H9 (cell line): Measurements from ENCODE around the gene NKAIN2. TPM values are rescaled to one million over a fixed set of nuclear protein-coding genes. Genes with fewer than 3 reads are reported as not detected.

Experiments
- DNase-seq: peaks from one replicate; pipeline ENCODE4 v3.0.0-alpha.2; 2017
- H2AFZ ChIP-seq: one replicate; pipeline ENCODE4 v1.6.1; 2013; ENCODE audit warnings: mild to moderate bottlenecking, low read length, control low read depth, moderate library complexity
- H2AK5ac ChIP-seq: 2 replicates; pipeline ENCODE4 v1.6.1; 2013; ENCODE audit warnings: low read length, control low read depth, mixed read lengths; ENCODE audit not compliant: insufficient read length
- H2BK120ac ChIP-seq: one replicate; pipeline ENCODE4 v1.6.1; 2013; ENCODE audit warnings: low read depth, mild to moderate bottlenecking, low read length, control low read depth, inconsistent platforms; ENCODE audit not compliant: poor library complexity, severe bottlenecking
- H2BK12ac ChIP-seq: 2 replicates; pipeline ENCODE4 v1.6.1; 2013; ENCODE audit warnings: low read length, control low read depth, mixed read lengths, low read depth; ENCODE audit not compliant: insufficient read length
- H2BK15ac ChIP-seq: 2 replicates; pipeline ENCODE4 v1.6.1; 2013; ENCODE audit warnings: low read depth, low read length, control low read depth
- H2BK20ac ChIP-seq: one replicate; pipeline ENCODE4 v1.6.1; 2013; ENCODE audit warnings: low read depth, mild to moderate bottlenecking, low read length, control low read depth, inconsistent platforms; ENCODE audit not compliant: poor library complexity, severe bottlenecking
- H2BK5ac ChIP-seq: 2 replicates; pipeline ENCODE4 v1.6.1; 2013; ENCODE audit warnings: low read length, control low read depth, mixed read lengths; ENCODE audit not compliant: insufficient read length
- H3K14ac ChIP-seq: 2 replicates; pipeline ENCODE4 v1.6.1; 2013; ENCODE audit warnings: low read length, control low read depth; ENCODE audit not compliant: insufficient read depth
- H3K18ac ChIP-seq: 2 replicates; pipeline ENCODE4 v1.6.1; 2013; ENCODE audit warnings: low read depth, mild to moderate bottlenecking, mixed read lengths, low read length, control low read depth; ENCODE audit not compliant: insufficient read length
- H3K23ac ChIP-seq: 2 replicates; pipeline ENCODE4 v1.6.1; 2013; ENCODE audit warnings: low read length, control low read depth, mixed read lengths, low read depth; ENCODE audit not compliant: insufficient read length
- H3K23me2 ChIP-seq: 2 replicates; pipeline ENCODE4 v1.6.1; 2013; ENCODE audit warnings: low read depth, mild to moderate bottlenecking, mixed read lengths, low read length, control low read depth; ENCODE audit not compliant: insufficient read length, poor library complexity, severe bottlenecking
- H3K27ac ChIP-seq: 2 replicates; pipeline ENCODE4 v1.5.1; 2013; ENCODE audit warnings: low read length, control low read depth, mixed read lengths, low read depth; ENCODE audit not compliant: insufficient read length
- H3K27me3 ChIP-seq: 2 replicates; pipeline ENCODE4 v1.6.1; 2013; ENCODE audit warnings: low read length, control low read depth, inconsistent platforms; ENCODE audit not compliant: insufficient read depth
- H3K4ac ChIP-seq: 2 replicates; pipeline ENCODE4 v1.6.1; 2013; ENCODE audit warnings: low read depth, mild to moderate bottlenecking, control low read depth, inconsistent platforms, low read length, moderate library complexity
- H3K4me1 ChIP-seq: 2 replicates; pipeline ENCODE4 v1.6.1; 2013; ENCODE audit warnings: low read length, control low read depth, inconsistent platforms; ENCODE audit not compliant: insufficient read depth
- H3K4me2 ChIP-seq: 2 replicates; pipeline ENCODE4 v1.6.1; 2013; ENCODE audit warnings: low read length, control low read depth, mixed read lengths; ENCODE audit not compliant: insufficient read length, insufficient read depth
- H3K56ac ChIP-seq: 2 replicates; pipeline ENCODE4 v1.6.1; 2013; ENCODE audit warnings: low read depth, mild to moderate bottlenecking, mixed read lengths, low read length, control low read depth; ENCODE audit not compliant: insufficient read length
- H3K79me1 ChIP-seq: 2 replicates; pipeline ENCODE4 v1.6.1; 2013; ENCODE audit warnings: low read depth, mild to moderate bottlenecking, moderate library complexity, low read length, control low read depth, inconsistent platforms; ENCODE audit not compliant: insufficient read depth, poor library complexity, severe bottlenecking
- H3K79me2 ChIP-seq: 2 replicates; pipeline ENCODE4 v1.6.1; 2013; ENCODE audit warnings: low read length, control low read depth, inconsistent platforms; ENCODE audit not compliant: insufficient read depth
- H3K9ac ChIP-seq: 2 replicates; pipeline ENCODE4 v1.6.1; 2013; ENCODE audit warnings: low read length, control low read depth, mixed read lengths; ENCODE audit not compliant: insufficient read length; ENCODE audit errors: extremely low read depth
- H3K9me3 ChIP-seq: one replicate; pipeline ENCODE4 v1.6.1; 2013; ENCODE audit warnings: low read depth, low read length, inconsistent platforms; ENCODE audit not compliant: control insufficient read depth
- H3T11ph ChIP-seq: one replicate; pipeline ENCODE4 v1.6.1; 2013; ENCODE audit warnings: mild to moderate bottlenecking, low read length, control low read depth, inconsistent platforms
- H4K20me1 ChIP-seq: one replicate; pipeline ENCODE4 v1.6.1; 2013; ENCODE audit not compliant: control insufficient read depth, insufficient read length, insufficient read depth
- H4K5ac ChIP-seq: 2 replicates; pipeline ENCODE4 v1.6.1; 2013; ENCODE audit warnings: low read depth, mild to moderate bottlenecking, mixed read lengths, low read length, control low read depth; ENCODE audit not compliant: insufficient read length
- H4K8ac ChIP-seq: replicated peaks from 2 replicates; pipeline ENCODE4 v1.6.1; 2013; ENCODE audit warnings: low read length, control low read depth, mixed read lengths, low read depth; ENCODE audit not compliant: insufficient read length
- H4K91ac ChIP-seq: 2 replicates; pipeline ENCODE4 v1.6.1; 2013; ENCODE audit warnings: low read depth, mild to moderate bottlenecking, moderate library complexity, mixed read lengths, low read length, control low read depth; ENCODE audit not compliant: insufficient read length
- H3K27ac Mint-ChIP-seq, 3 experiments: 2 replicates in 2 of 3; 3 replicates in 1 of 3; pipeline ENCODE4 v1.8.0; 2020 to 2021; ENCODE audit warnings: mixed read lengths in 3 of 3, mild to moderate bottlenecking in 1 of 3, moderate library complexity in 1 of 3
- H3K27me3 Mint-ChIP-seq: 2 replicates; pipeline ENCODE4 v1.8.0; 2021; ENCODE audit warnings: low read depth, mild to moderate bottlenecking, moderate library complexity, mixed read lengths
- H3K36me3 Mint-ChIP-seq, 3 experiments: 2 replicates in 2 of 3; 3 replicates in 1 of 3; pipeline ENCODE4 v1.8.0; 2020 to 2021; ENCODE audit warnings: low read depth in 3 of 3, mixed read lengths in 3 of 3; ENCODE audit not compliant: insufficient read depth in 1 of 3
- H3K4me1 Mint-ChIP-seq, 2 experiments: 2 replicates each; pipeline ENCODE4 v1.8.0; 2020; ENCODE audit warnings: mixed read lengths in 2 of 2
- H3K4me3 Mint-ChIP-seq, 2 experiments: 2 replicates in 1 of 2; 3 replicates in 1 of 2; pipeline ENCODE4 v1.8.0; 2020 to 2021; ENCODE audit warnings: mild to moderate bottlenecking in 2 of 2, mixed read lengths in 2 of 2, moderate library complexity in 1 of 2
- H3K9me3 Mint-ChIP-seq, 2 experiments: 2 replicates in 1 of 2; 3 replicates in 1 of 2; pipeline ENCODE4 v1.8.0; 2020; ENCODE audit warnings: mild to moderate bottlenecking in 2 of 2, mixed read lengths in 2 of 2, moderate library complexity in 1 of 2
- CTCF ChIP-seq: fragments of 200-600 bp; sonication (generic); conservative IDR thresholded peaks from 3 replicates; pipeline ENCODE4 v1.8.0; 2021; ENCODE audit warnings: antibody characterized with exemption, mild to moderate bottlenecking
- total RNA-seq: library from RNA; stranded (reverse); gene quantifications from 2 replicates; pipeline ENCODE4 v1.2.1, GENCODE V29; 2021

Gene NKAIN2
- total RNA-seq, 1 experiment from 2014 or later = 0.17 TPM

GRCh38 chr6:124007266-124007665 is 203.6 kb downstream of the NKAIN2 start:
- H3K9ac ChIP-seq = no peak overlapping the region
- Mint-ChIP-seq H3K36me3 (no peaks in the 10 kb centered on the region), H3K4me3 (no peak overlapping the region), H3K27ac (no peak overlapping the region), H3K27me3 (no peaks in the 10 kb centered on the region; the same call in 1 of the 2 replicates), H3K9me3 (no peaks in the 10 kb centered on the region), H3K4me1 (peaks cover 0 to 2% of the 10 kb centered on the region in 2 experiments; a peak in 1 of 4 replicates)
- no peak overlapping the region for H3K27ac ChIP-seq
- no peak overlapping the region for H2BK5ac ChIP-seq
- no peak overlapping the region for H2BK20ac ChIP-seq
- H2BK12ac ChIP-seq = no peak overlapping the region
- no peak overlapping the region for H3K4ac ChIP-seq
- H3K56ac ChIP-seq = no peak overlapping the region
- no peaks in the 10 kb centered on the region for H3K27me3 ChIP-seq
- no peak overlapping the region for H3K14ac ChIP-seq
- H3K23ac ChIP-seq = no peak overlapping the region
- H2AK5ac ChIP-seq = no peak overlapping the region
- no peak for TF ChIP-seq CTCF
- no peak overlapping the region for H3T11ph ChIP-seq
- H3K4me1 ChIP-seq = no peaks in the 10 kb centered on the region
- no peaks in the 10 kb centered on the region for H4K20me1 ChIP-seq
- no peak overlapping the region for H4K5ac ChIP-seq
- no peak overlapping the region for H3K18ac ChIP-seq
- H3K23me2 ChIP-seq = no peaks in the 10 kb centered on the region
- H3K4me2 ChIP-seq = no peak overlapping the region
- H2BK15ac ChIP-seq = no peak overlapping the region
- H2AFZ ChIP-seq = no peak overlapping the region
- H3K79me2 ChIP-seq = no peaks in the 10 kb centered on the region
- no peak overlapping the region for H2BK120ac ChIP-seq
- DNase-seq = no peak
- H3K9me3 ChIP-seq = no peaks in the 10 kb centered on the region
- no peaks in the 10 kb centered on the region for H3K79me1 ChIP-seq
- H4K91ac ChIP-seq = no peak overlapping the region
- H4K8ac ChIP-seq = no peak overlapping the region
